Measurements from ENCODE around the gene ZP2. TPM values are rescaled to one million over a fixed set of nuclear protein-coding genes. Genes with fewer than 3 reads are reported as not detected.

The ZP2 gene
- total RNA-seq, 1 experiment from 2014 or later, result not detected

DNA sequence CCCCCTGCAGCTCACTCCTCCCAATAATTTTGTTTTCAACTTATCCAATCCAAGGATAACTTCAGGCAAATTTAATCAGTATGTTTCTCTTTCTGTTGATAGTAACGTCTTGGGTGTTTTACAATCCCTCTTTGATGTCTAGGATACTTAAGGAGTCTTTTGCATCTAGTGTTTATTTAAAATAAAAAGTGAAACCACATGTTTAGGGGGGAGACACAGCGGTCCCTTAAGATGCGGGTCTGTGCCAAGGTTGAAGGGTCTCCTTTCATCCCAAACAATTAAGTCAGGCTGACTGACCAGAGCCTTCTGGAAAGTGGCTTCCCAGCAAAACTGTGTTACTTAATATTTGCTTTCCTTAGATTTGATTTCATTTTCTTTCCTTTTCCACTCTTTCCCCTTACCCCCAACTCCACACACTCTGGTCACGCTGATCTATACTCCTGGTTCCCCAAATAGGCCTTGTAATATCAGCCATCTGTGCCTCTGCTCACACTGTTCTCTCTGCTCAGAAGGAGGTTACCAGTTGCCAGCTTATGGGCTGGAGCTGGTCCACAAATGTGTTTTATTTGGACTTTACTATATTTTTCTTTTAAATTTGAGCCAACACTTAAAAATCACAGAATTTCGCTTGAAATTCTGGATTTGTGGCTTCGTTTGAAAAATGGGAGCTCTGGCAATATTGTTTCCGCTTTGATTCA is 33.3 kb upstream of the ZP2 start:
- Histone ChIP-seq H3K36me3 (ENCODE audit: control insufficient read depth in 1 of 2, insufficient read depth in 2 of 2, low read length in 2 of 2) (no peaks in the 10 kb centered on the region), H3K9ac (ENCODE audit: low read length) (no peak overlapping the region), H3K27me3 (ENCODE audit: insufficient read depth, low read length) (peaks cover 6% of the 10 kb centered on the region; the same call in 1 of the 2 replicates), H3K9me2 (ENCODE audit: insufficient read depth) (no peaks in the 10 kb centered on the region), H3K79me2 (ENCODE audit: insufficient read depth, low read length) (no peaks in the 10 kb centered on the region), H3K4me3 (replicated peaks in 1 of 2; ENCODE audit: low read depth in 1 of 2, low read length in 2 of 2) (no peak overlapping the region), H3K9me3 (ENCODE audit: control insufficient read depth in 1 of 2, insufficient read depth in 1 of 2, low read depth in 1 of 2, low read length in 2 of 2) (no peaks in the 10 kb centered on the region), H3K4me2 (ENCODE audit: low read length) (no peak overlapping the region), H4K20me1 (ENCODE audit: insufficient read depth) (no peaks in the 10 kb centered on the region), H3K27ac (ENCODE audit: low read depth, low read length) (no peak overlapping the region), H3K4me1 (ENCODE audit: control insufficient read depth in 1 of 2, insufficient read depth in 2 of 2, low read length in 2 of 2) (no peaks in the 10 kb centered on the region), H2AFZ (ENCODE audit: low read depth, low read length, poor library complexity, severe bottlenecking) (no peak overlapping the region)
- DNase-seq (ENCODE audit: low read depth, low spot score) (no peak), ATAC-seq (no peak)
- BruUV-seq (replicated peaks), result no TSS peak
- TF ChIP-seq ZBTB33 (IDR thresholded peaks at IDR 0.05; ENCODE audit: extremely low read depth, insufficient replicate concordance, low read length) (no peak), YY1 (IDR thresholded peaks at IDR 0.05; ENCODE audit: extremely low read depth, insufficient replicate concordance, low read depth, low read length) (no peak), POLR2AphosphoS5 (IDR thresholded peaks at IDR 0.05; ENCODE audit: low read depth, low read length) (no peak), JUND (IDR thresholded peaks at IDR 0.05) (no peak), TCF7L2 (IDR thresholded peaks at IDR 0.05; ENCODE audit: borderline replicate concordance, extremely low read depth, insufficient read depth, insufficient read length) (no peak), RAD21 (IDR thresholded peaks at IDR 0.05; ENCODE audit: low read depth) (no peak), CBX3 (IDR thresholded peaks at IDR 0.05; ENCODE audit: low read depth) (no peak), SP1 (IDR thresholded peaks at IDR 0.05; ENCODE audit: low read depth) (no peak), ZNF274 (IDR thresholded peaks at IDR 0.05; ENCODE audit: low read depth, low read length) (no peak), MAX (IDR thresholded peaks at IDR 0.05) (no peak)
- TF ChIP-seq, protein P1, sequence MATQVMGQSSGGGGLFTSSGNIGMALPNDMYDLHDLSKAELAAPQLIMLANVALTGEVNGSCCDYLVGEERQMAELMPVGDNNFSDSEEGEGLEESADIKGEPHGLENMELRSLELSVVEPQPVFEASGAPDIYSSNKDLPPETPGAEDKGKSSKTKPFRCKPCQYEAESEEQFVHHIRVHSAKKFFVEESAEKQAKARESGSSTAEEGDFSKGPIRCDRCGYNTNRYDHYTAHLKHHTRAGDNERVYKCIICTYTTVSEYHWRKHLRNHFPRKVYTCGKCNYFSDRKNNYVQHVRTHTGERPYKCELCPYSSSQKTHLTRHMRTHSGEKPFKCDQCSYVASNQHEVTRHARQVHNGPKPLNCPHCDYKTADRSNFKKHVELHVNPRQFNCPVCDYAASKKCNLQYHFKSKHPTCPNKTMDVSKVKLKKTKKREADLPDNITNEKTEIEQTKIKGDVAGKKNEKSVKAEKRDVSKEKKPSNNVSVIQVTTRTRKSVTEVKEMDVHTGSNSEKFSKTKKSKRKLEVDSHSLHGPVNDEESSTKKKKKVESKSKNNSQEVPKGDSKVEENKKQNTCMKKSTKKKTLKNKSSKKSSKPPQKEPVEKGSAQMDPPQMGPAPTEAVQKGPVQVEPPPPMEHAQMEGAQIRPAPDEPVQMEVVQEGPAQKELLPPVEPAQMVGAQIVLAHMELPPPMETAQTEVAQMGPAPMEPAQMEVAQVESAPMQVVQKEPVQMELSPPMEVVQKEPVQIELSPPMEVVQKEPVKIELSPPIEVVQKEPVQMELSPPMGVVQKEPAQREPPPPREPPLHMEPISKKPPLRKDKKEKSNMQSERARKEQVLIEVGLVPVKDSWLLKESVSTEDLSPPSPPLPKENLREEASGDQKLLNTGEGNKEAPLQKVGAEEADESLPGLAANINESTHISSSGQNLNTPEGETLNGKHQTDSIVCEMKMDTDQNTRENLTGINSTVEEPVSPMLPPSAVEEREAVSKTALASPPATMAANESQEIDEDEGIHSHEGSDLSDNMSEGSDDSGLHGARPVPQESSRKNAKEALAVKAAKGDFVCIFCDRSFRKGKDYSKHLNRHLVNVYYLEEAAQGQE (IDR thresholded peaks at IDR 0.05; ENCODE audit: low read depth), result no peak
- ChIA-PET CTCF (no interaction called here), RAD21 (ENCODE audit: low non-redundant PET in 1 of 2, low total read pairs in 2 of 2, uncharacterized antibody in 2 of 2, unreplicated experiment in 2 of 2) (no interaction called here), POLR2A (no interaction called here)
- intact Hi-C loops (cut with micrococcal nuclease), result no loop called here

Measured in HCT116 (cell line).